ENCODE results near the gene BEND6. TPM values are rescaled to one million over a fixed set of nuclear protein-coding genes. Genes with fewer than 3 reads are reported as not detected.

BEND6 gene
- total and polyA plus RNA-seq, 2 of the 13 experiments (the other 11 are each of a cell fraction or from before 2014, with no cell fraction given), result 0.20 to 0.21 TPM

- TF ChIP-seq ETV5 (CRISPR knock-in tag; IDR thresholded peaks at IDR 0.05; ENCODE audit: borderline replicate concordance) (peak; percentile 73; the same call in 1 of the 2 replicates), CHD2 (IDR thresholded peaks at IDR 0.05; ENCODE audit: low read depth, low read length) (peak; percentile 80), SP5 (CRISPR knock-in tag; IDR thresholded peaks at IDR 0.05; ENCODE audit: borderline replicate concordance, low read depth) (peak; percentile 80), MXD1 (CRISPR knock-in tag; IDR thresholded peaks at IDR 0.05) (peak; percentile 85), GATA4 (IDR thresholded peaks at IDR 0.05; ENCODE audit: borderline replicate concordance, low read depth) (0 out of 2 replicates have a peak, but pooled peaks have one; percentile 29), SATB2 (CRISPR knock-in tag; IDR thresholded peaks at IDR 0.05) (peak; percentile 79; the same call in 1 of the 2 replicates), ELF1 (CRISPR knock-in tag; IDR thresholded peaks at IDR 0.05) (peak; percentile 84), CBX5 (CRISPR knock-in tag; IDR thresholded peaks at IDR 0.05; ENCODE audit: borderline replicate concordance) (peak; percentile 94; the same call in 1 of the 2 replicates), ZNF160 (CRISPR knock-in tag; IDR thresholded peaks at IDR 0.05) (peak; percentile 82; the same call in 1 of the 2 replicates), RBFOX2 (IDR thresholded peaks at IDR 0.05; ENCODE audit: low read depth, low read length) (peak; percentile 87), ZSCAN25 (CRISPR knock-in tag; IDR thresholded peaks at IDR 0.05) (peak; percentile 88), NFE2 (CRISPR knock-in tag; IDR thresholded peaks at IDR 0.05) (0 out of 2 replicates have a peak, but pooled peaks have one; percentile 23), ZNF563 (CRISPR knock-in tag; IDR thresholded peaks at IDR 0.05) (peak; percentile 93), ZNF83 (CRISPR knock-in tag; IDR thresholded peaks at IDR 0.05; ENCODE audit: borderline replicate concordance) (0 out of 2 replicates have a peak, but pooled peaks have one; percentile 84), HDAC2 (CRISPR knock-in tag; IDR thresholded peaks at IDR 0.05) (peak; percentile 61), ZHX2 (IDR thresholded peaks at IDR 0.05; ENCODE audit: low read depth) (0 out of 2 replicates have a peak, but pooled peaks have one; percentile 51), ZHX2 (CRISPR knock-in tag; IDR thresholded peaks at IDR 0.05; ENCODE audit: borderline replicate concordance) (0 out of 2 replicates have a peak, but pooled peaks have one; percentile 72), PAXIP1 (CRISPR knock-in tag; conservative IDR thresholded peaks at IDR 0.05) (0 out of 2 replicates have a peak, but pooled peaks have one; percentile 51), ARHGAP35 (CRISPR knock-in tag; IDR thresholded peaks at IDR 0.05; ENCODE audit: borderline replicate concordance) (0 out of 2 replicates have a peak, but pooled peaks have one; percentile 30)
These were observed 91.7 kb downstream of the BEND6 start, which contains the start of gene KIAA1586 (continued) for GRCh38 chr6:57046332-57047256.
